K562 (cell line): Measurements from ENCODE around the gene RELL1. TPM values are rescaled to one million over a fixed set of nuclear protein-coding genes. Genes with fewer than 3 reads are reported as not detected.

Experiments
- ATAC-seq: fragments of 200-7000 bp; cut with Tn5 transposase; 3 replicates; pipeline ENCODE4 v1.9.1; 2020; ENCODE audit warnings: moderate library complexity
- BruUV-seq: library from RNA; stranded (reverse); fragments of 400-500 nt; replicated peaks from 2 replicates; lab custom pipeline; 2021; lab: Mats Ljungman, UMichigan
- CTCF ChIA-PET: fragments of 300-600 bp; formaldehyde crosslinking; extraction: SDS; loops from one replicate; lab custom pipeline; 2021; ENCODE audit warnings: low intra/inter-chr PET ratio; lab: Yijun Ruan, JAX
- POLR2A ChIA-PET: fragments of 300-600, 350-650 bp; sonication (Branson Sonifier 250); formaldehyde crosslinking; extraction: SDS; loops from one replicate; lab custom pipeline; 2021; ENCODE audit warnings: antibody characterized with exemption, inconsistent platforms; lab: Yijun Ruan, JAX
- DNase-seq, 4 experiments: peaks; one replicate each; pipeline versions ENCODE4 v3.0.0 to v3.0.0-alpha.2; 2011 to 2018; ENCODE audit warnings: low spot score in 3 of 4, mixed read lengths in 3 of 4; ENCODE audit errors: extremely low read depth in 1 of 4
- FAIRE-seq: peaks from 2 replicates; lab custom pipeline; 2011; peaks lifted over from hg19 to GRCh38; lab: Jason Lieb, UNC
- H2AFZ ChIP-seq: 2 replicates; pipeline ENCODE4 v1.6.0; 2011; ENCODE audit warnings: low read depth, low read length, control low read depth, inconsistent platforms
- H3K27ac ChIP-seq: fragments of 200-600 bp; 3 replicates; pipeline ENCODE4 v1.8.0; 2011; ENCODE audit warnings: low read depth, mild to moderate bottlenecking, control low read depth, inconsistent platforms, low read length, moderate library complexity, mixed read lengths; ENCODE audit errors: extremely low read depth
- H3K27me3 ChIP-seq, 2 experiments: fragments of 300-600 bp in 1 of 2; 2 replicates in 1 of 2; 3 replicates in 1 of 2; pipeline versions ENCODE4 v1.6.0 to v1.8.0; 2011; ENCODE audit warnings: inconsistent platforms in 2 of 2, low read length in 2 of 2, mild to moderate bottlenecking in 1 of 2, mixed read lengths in 1 of 2, moderate library complexity in 1 of 2; ENCODE audit not compliant: control insufficient read depth in 2 of 2, insufficient read depth in 2 of 2
- H3K36me3 ChIP-seq: fragments of 300-600 bp; 3 replicates; pipeline ENCODE4 v1.8.0; 2011; ENCODE audit warnings: mild to moderate bottlenecking, low read length, inconsistent platforms; ENCODE audit not compliant: control insufficient read depth, insufficient read depth
- H3K4me1 ChIP-seq, 2 experiments: fragments of 200-600 bp in 1 of 2; replicated peaks in 1 of 2; 2 replicates in 1 of 2; 3 replicates in 1 of 2; pipeline versions ENCODE4 v1.5.1 to v1.8.0; 2011; ENCODE audit warnings: inconsistent platforms in 2 of 2, low read length in 2 of 2, mild to moderate bottlenecking in 1 of 2, mixed read lengths in 1 of 2, moderate library complexity in 1 of 2; ENCODE audit not compliant: control insufficient read depth in 2 of 2, insufficient read depth in 2 of 2
- H3K4me2 ChIP-seq: 2 replicates; pipeline ENCODE4 v1.6.1; 2011; ENCODE audit warnings: low read length, control low read depth, inconsistent platforms, mixed read lengths; ENCODE audit not compliant: insufficient read depth
- H3K4me3 ChIP-seq: fragments of 200-600 bp; sonication (generic), shearing (Covaris generic); 2 replicates; pipeline ENCODE4 v1.5.1; 2016; ENCODE audit warnings: control low read depth, inconsistent platforms
- H3K79me2 ChIP-seq: fragments of 200-600 bp; 3 replicates; pipeline ENCODE4 v1.8.0; 2011; ENCODE audit warnings: low read length, inconsistent platforms; ENCODE audit not compliant: control insufficient read depth, insufficient read depth
- H3K9ac ChIP-seq, 2 experiments: 2 replicates each; pipeline versions ENCODE4 v1.6.0 to v1.6.1; 2011; ENCODE audit warnings: low read depth in 2 of 2, low read length in 2 of 2, control low read depth in 1 of 2, inconsistent platforms in 1 of 2, mild to moderate bottlenecking in 1 of 2, mixed read lengths in 1 of 2; ENCODE audit not compliant: insufficient read depth in 1 of 2
- H3K9me1 ChIP-seq: one replicate; pipeline ENCODE4 v1.6.0; 2011; ENCODE audit warnings: inconsistent platforms, mild to moderate bottlenecking, low read length, moderate library complexity; ENCODE audit not compliant: control insufficient read depth, insufficient read depth
- H3K9me3 ChIP-seq: replicated peaks from 2 replicates; pipeline ENCODE4 v1.5.1; 2011; ENCODE audit warnings: low read depth, low read length, inconsistent platforms; ENCODE audit not compliant: control insufficient read depth, insufficient read depth
- H4K20me1 ChIP-seq: replicated peaks from 2 replicates; pipeline ENCODE4 v1.6.1; 2011; ENCODE audit warnings: low read length, inconsistent platforms, mixed read lengths; ENCODE audit not compliant: control insufficient read depth, insufficient read depth
- HDAC8 ChIP-seq: fragments of 450-650 bp; IDR thresholded peaks from 2 replicates; pipeline ENCODE4 v1.6.1; 2016; ENCODE audit warnings: mild to moderate bottlenecking, missing genetic modification characterization, moderate library complexity, missing compliant biosample characterization
- ILK ChIP-seq: fragments of 450-650 bp; IDR thresholded peaks from 2 replicates; pipeline ENCODE4 v1.6.1; 2016; ENCODE audit warnings: missing genetic modification characterization, low read depth, mild to moderate bottlenecking, missing compliant biosample characterization, moderate library complexity, borderline replicate concordance
- MIER1 ChIP-seq: fragments of 450-650 bp; IDR thresholded peaks from 2 replicates; pipeline ENCODE4 v1.6.1; 2016; ENCODE audit warnings: antibody characterized with exemption, mild to moderate bottlenecking, low read depth
- NCOR1 ChIP-seq: fragments of 450-650 bp; IDR thresholded peaks from 2 replicates; pipeline ENCODE4 v1.6.1; 2016; ENCODE audit warnings: mild to moderate bottlenecking, moderate library complexity
- RAD51 ChIP-seq: fragments of 450-650 bp; IDR thresholded peaks from 2 replicates; pipeline ENCODE4 v1.7.1; 2016; ENCODE audit warnings: low read depth, mild to moderate bottlenecking, borderline replicate concordance
- ZBTB1 ChIP-seq: sonication (generic); formaldehyde crosslinking; IDR thresholded peaks from 2 replicates; pipeline ENCODE4 v1.8.1; 2023; ENCODE audit warnings: missing genetic modification reagents, low read depth, mild to moderate bottlenecking, borderline replicate concordance
- ZFP36 ChIP-seq: fragments of 150-350 bp; IDR thresholded peaks from 2 replicates; pipeline ENCODE4 v1.6.1; 2018; ENCODE audit warnings: low read length, low read depth; ENCODE audit not compliant: partially characterized antibody
- ZFPM2 ChIP-seq: fragments of 250-450 bp; sonication (Bioruptor Pico); IDR thresholded peaks from 2 replicates; pipeline ENCODE4 v1.5.1; 2022; ENCODE audit warnings: mild to moderate bottlenecking
- ZNF696 ChIP-seq: fragments of 250-450 bp; sonication (Bioruptor Pico); conservative IDR thresholded peaks from 2 replicates; pipeline ENCODE4 v1.4.0; 2020; ENCODE audit warnings: mild to moderate bottlenecking, moderate library complexity
- WGBS: fragments of 100-300 bp; shearing (Covaris generic); methylation state at CpG from one replicate; pipeline ENCODE4 v1.1.6; 2016; ENCODE audit warnings: low coverage, mixed read lengths; ENCODE audit not compliant: insufficient coverage; ENCODE audit errors: missing lambda C conversion rate; 5-methylcytosine and 5-hydroxymethylcytosine counted together
- in situ Hi-C: fragments of 300-500 bp; cut with MboI; formaldehyde crosslinking; loops from 4 replicates; pipeline ENCODE4 v1.15.0; 2018; ENCODE audit warnings: inconsistent platforms, mixed read lengths
- intact Hi-C: fragments of 100-400 bp; cut with micrococcal nuclease; formaldehyde crosslinking; loops from 2 replicates; pipeline ENCODE4 v1.14.2; 2022
- polyA plus RNA-seq, 8 experiments: library from polyadenylated mRNA; depleted of rRNA in 4 of 8; stranded (reverse) in 5 of 8; unstranded in 3 of 8; fragments of >200 nt; fragmentation: Nextera tagmentation in 2 of 8; fragmentation: Illumina TruSeq in 1 of 8; extraction: Ambion mirVana in 2 of 8; extraction: Trizol in 1 of 8; gene quantifications; 2 replicates each; pipeline versions ENCODE4 v1.2.1 to v1.2.3, GENCODE V29; 2011 to 2014; ENCODE audit warnings: inconsistent platforms in 1 of 8, missing spikeins in 1 of 8
- total RNA-seq, 7 experiments: library from RNA; depleted of rRNA in 6 of 7; stranded (reverse); fragments of >200 nt in 6 of 7; fragmentation: Illumina TruSeq in 2 of 7; extraction: Trizol in 2 of 7; gene quantifications; 2 replicates each; pipeline versions ENCODE4 v1.2.1 to v1.2.3, GENCODE V29; 2011 to 2021; ENCODE audit warnings: low replicate concordance in 1 of 7

The RELL1 gene
- total and polyA plus RNA-seq, 9 of the 15 experiments (the other 6 are each of a cell fraction or from before 2014, with no cell fraction given), result 0.06 to 3.5 (median 1.7) TPM; not detected in 1

DNA sequence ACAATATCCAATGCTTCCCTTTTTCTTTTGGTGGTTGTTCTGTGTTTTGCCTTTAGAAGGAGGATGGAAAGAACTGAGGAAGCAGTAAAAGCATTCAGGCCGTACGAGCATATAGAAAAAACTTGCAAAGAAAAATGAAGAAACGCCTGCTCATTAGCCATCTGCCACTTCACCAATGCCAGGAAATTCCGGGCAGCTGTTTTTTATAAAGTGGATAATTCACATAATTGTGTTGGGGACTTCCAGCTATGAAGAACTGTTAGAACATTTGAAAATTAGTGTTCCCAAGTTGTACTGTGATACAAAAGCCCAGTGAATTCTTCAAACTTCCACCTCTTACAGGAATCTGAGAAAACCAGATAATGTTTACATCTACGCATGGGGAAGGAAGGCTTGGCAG lies 11.7 kb downstream of the RELL1 start:
- BruUV-seq, result no TSS peak
- TF ChIP-seq NCOR1 (no peak), ZFP36 (no peak), HDAC8 (tag) (no peak), ZNF696 (CRISPR knock-in tag) (no peak), MIER1 (no peak), ILK (tag) (no peak), RAD51 (no peak), ZBTB1 (CRISPR knock-in tag) (no peak), ZFPM2 (CRISPR knock-in tag) (no peak)
- H3K9me3 ChIP-seq, result no peaks in the 10 kb centered on the region
- ChIA-PET POLR2A (interaction anchor here (0.8 kb wide), 1 partner anchor 14 kb away, joined by 3 read pairs; no protein-coding TSS in a partner anchor), CTCF (no interaction called here)
- DNase-seq (no peak), FAIRE-seq (no peak), ATAC-seq (no peak)
- no peaks in the 10 kb centered on the region for H3K36me3 ChIP-seq
- no peaks in the 10 kb centered on the region for H3K9me1 ChIP-seq
- no peaks in the 10 kb centered on the region; a peak in 1 of 5 replicates for H3K27me3 ChIP-seq
- no peaks in the 10 kb centered on the region for H4K20me1 ChIP-seq
- WGBS, result 4% methylated on average over 5 of the region's 5 CpGs
- intact Hi-C loops (no loop called here), in situ Hi-C loops (no loop called here)
- no peak overlapping the region for H3K4me3 ChIP-seq
- H2AFZ ChIP-seq, result no peak overlapping the region
- H3K4me1 ChIP-seq, result no peaks in the 10 kb centered on the region
- H3K79me2 ChIP-seq, result no peaks in the 10 kb centered on the region
- no peak overlapping the region for H3K9ac ChIP-seq
- H3K4me2 ChIP-seq, result no peak overlapping the region
- no peak overlapping the region for H3K27ac ChIP-seq
